Iris pigment epithelial cell (primary cell): ENCODE data around the gene GAMT.

ENCODE experiments used
- DNase-seq: peaks from one replicate; pipeline ENCODE4 v3.0.0-alpha.2; 2011; ENCODE audit warnings: low read depth

Gene GAMT

DNA sequence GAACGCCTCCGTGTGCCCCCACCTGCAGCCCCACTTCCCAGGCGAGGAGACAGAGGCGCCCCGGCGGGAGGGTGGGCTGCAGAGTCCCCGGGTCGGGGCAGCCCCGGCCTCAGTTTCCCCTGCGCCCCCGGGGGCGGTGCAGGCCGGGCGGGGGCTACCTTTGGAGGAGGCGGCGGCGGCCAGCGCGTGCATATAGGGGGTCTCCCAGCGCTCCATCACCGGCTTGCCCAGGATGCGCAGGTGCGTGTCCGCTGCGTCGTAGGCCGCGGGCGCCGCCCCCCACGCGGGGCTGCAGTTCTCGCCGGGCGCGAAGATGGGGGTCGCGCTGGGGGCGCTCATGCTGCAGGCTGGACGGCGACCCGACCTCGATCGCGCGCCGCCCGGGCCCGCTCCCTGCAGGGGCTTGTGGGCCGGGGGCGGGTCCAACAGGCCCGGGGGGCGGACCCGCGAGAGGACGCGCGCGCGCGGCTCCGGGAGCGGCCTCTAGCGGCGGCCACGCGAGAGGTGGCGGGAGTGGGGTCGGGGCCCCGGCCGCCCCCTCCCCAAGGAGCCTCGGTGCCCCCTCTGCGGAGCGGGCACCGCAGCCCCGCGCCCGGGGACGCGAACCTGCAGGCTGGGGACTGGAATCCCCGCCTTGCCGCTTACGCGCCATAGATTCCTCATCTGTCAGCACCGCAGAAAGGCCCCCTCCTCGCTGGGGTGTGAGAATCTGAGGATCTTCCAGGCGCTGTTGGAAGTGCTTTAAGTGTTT lies at the start of gene GAMT:
TSS of gene GAMT (minus strand) at position 405 of the 751 bp plus-strand sequence. CDS start at position 339, 66 bp downstream.
- DNase-seq, result no peak

DNA sequence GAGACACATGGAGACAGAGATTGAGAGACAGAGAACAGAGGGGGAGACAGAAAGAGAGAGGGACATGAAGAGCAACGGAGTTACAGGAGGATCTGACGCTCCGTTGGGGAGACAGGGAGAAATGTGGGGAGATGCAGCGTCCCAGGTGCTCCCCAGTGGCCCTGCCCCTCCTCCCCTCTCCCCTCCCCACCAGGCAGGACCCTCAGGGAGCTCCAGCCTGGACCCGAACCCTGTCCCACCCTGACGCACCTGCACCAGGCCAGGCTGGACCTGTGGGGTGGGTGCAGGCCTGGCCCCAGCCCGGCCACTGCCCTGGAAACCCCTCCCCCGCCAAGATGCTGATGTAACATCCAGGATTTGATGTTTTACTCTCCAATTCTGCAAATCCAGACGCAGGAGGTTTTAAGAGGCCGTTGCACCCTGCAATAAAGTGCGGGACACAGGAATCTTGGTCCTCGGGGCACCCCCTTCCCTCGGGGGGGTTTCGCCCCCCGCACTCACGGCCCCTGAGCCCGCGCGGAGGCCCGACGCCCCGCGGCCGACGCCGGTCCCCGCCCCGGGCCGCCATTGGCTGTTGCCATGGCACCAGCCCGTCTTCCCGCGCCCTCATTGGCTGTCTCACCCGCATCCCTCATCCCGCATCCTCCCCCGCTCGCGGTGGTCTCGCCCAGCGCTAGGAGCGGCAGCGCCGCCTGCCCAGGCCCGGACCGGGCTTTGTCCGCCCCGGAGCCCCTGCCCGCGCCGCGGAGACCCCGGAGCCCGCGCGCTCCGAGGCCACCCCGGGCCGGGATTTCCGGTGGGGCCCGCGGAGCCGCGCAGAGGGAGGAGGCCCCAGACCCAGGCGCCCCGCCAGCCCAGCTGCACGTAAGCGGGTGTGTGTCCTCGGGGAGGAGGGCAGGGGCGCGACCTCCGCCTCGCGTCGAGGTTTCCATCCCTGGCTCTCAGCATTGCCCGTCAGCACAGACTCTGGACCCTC lies 48.4 kb upstream of the GAMT start, which contains the start of gene APC2:
TSS of gene APC2 (plus strand) at position 655 of the 976 bp plus-strand sequence. CDS start 2,881 bp downstream, outside the sequence.
- peak; percentile 30 for DNase-seq

DNA sequence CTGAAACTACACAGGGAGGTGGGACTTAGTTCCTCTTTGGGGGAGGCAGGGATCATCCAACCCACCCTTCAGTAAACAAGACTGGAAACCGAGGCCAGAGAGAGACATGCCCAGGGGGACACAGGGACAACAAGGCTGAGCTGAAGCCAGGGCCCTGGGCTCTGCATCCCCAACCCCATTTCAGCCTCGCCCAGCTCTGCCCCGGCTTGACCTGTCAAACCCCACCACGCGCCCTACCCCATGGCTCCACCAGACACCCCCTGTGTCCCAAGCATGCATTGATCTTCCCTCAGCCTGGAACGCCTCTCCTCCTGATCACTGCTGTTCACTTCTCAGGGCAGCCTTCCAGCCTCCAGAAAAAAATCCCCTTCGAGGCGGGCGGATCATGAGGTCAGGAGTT lies 46.6 kb upstream of the GAMT start:
- DNase-seq, result no peak

DNA sequence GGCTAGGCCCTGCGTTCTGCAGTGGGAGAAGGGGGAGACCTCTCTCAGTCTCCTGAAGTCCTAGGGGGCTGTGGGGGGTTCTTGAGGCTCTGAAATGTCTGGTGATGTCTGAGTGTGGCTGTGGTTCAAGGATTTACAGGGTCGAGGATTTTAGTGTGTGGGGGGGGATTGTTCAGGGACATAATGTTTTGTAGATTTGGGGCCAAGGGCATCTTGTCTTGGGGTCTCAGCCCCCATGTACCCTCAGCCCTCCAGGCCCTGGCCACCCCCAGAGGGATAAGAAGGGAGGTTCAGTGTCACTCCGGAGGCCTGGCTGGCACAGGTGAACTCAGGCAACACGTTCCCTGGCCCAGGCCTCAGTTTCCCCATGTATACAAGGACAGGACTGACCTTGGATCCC lies 46.2 kb upstream of the GAMT start:
- DNase-seq, result no peak

DNA sequence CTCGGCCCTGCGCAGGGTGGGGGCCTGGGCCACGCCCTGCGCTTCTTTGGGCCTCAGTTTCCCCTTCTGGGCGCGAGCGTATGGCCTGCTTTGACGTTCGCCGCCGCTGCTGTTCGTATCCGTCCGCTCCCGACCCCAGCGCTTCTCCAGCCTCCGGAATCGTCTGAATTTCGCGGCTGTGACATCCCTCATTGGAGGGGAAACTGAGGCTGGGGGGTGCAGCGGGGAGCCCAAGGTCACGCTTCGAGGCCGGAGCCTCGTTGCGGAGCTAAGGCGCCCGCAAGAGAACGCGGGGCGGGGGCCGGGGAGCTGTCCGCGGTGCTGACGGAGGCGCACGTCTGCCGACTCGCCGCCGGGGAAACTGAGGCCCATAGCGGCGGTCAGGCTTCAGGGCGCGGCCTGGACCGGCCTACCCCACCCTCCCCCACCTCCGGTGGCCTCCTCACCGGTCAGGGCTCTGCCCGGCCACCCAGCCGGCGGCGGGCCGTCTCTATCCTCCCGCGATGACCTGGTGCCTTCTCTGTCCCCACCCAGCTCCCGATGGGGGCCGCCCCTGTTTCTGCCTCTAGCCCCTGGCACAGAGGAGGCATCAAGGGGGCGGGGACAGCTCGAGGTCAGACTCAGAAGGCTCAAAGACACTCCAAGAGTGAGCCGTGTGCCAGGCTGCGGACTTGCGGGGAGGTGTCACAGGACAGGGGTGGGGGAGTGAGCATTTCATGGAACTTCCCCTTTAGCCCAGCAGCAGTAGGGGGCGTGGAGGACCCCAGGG lies 45.6 kb upstream of the GAMT start:
- no peak for DNase-seq

DNA sequence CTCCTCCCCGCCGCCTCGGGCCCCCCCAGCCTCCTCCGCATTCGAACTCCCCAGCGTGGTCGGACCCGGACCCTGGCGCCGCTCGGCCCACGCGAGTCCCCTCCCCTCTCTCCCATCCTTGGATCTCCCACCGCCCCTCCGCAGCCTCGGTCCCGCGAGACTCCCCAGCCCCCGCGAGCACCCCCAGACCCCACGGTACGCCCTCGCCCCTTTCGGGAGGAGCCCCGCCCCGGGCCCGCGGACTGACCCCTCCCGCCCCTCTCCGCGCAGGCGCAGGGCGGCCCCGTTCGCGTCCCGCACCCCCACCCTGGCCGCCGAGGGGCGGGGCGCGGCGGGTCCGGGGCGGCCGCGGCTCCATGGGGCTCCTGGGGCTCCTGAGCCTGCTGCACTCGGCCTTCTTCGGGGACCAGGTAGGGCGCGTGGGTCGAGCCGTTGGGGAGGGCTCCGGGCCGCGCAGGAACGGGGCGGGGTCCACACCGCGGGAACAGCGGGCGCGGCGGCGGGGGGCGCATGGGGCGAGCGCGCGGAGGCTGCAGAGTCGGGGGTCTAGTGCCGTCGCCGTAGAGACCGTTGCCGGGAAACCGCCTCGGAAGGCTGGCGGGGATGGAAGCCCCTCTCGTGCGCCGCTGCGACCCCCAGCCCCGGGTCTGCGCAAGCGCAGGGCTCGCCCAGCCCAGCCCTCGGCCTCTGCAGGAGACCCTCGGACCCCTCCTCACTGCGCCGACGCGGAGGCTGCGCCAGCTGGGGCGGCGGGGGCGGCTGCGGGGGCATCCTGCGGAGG lies 44.8 kb upstream of the GAMT start:
- no peak for DNase-seq

DNA sequence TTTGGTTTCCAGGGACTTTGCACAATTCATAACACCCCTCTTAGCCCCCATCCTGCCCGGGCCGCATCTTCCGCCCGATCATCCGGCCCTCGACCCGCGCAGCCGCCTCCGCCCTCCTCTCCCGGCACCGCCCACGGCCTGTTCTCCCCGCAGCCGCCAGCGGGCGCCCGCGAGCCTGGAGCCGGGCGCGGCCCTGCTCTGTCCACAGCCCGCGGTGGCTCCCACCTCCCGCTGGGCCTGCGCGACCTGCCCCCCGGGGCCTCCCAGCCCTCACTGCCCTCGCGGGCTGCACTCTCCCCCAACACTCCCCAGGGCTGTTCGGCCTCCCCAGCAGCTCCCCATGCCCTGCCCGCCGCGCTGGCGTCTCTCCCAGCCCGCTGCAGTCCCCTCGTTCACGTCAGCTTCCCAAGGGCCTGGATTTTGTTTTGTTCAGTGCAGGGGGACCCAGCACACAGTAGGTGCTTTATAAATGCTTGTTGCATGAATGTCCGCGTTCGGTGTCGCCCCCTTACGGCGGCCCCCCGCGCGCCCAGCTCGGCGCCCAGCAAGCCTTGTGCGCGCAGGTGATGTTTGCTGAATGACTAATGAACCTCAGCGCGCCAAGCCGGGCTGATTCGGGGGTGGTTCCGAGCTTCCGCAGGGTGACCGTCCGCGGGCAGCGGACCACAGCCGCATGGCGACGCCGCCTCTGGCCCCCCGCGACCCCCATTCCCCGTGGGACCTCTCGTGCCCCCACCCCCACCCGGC lies 44.0 kb upstream of the GAMT start:
- DNase-seq, result peak; percentile 40

DNA sequence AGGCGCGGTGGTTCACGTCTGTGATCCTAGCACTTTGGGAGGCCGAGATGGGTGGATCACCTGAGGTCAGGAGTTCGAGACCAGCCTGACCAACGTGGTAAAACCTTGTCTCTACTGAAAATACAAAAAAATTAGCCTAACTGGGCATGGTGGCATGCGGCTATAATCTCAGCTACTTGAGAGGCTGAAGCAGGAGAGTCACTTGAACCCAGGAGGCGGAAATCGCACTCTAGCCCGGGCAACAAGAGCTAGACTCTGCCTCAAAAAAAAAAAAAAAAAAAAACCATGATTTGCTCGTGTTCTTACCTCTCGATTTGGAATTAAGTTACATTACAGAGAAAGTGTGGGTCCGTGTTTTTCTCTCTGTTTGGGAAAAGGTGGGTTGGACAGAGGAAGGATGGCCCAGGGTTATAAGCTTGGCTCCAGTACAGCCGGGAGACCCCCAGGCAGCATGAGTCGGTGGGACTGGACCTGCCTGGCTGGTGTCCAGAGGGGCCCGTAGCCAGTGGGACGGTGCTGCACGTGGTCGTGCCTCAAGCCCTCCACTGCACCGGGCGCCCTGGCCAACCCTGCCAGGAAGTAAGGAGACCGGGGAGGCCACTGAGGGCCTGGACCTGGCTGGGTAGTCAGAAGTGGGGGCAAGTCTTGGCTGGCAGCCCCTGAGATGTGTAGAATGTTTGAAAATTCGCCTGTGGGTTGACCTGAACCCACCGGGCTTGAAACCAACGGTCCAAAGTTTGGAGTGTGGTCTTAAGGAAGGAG lies 40.5 kb upstream of the GAMT start:
- DNase-seq, result no peak

DNA sequence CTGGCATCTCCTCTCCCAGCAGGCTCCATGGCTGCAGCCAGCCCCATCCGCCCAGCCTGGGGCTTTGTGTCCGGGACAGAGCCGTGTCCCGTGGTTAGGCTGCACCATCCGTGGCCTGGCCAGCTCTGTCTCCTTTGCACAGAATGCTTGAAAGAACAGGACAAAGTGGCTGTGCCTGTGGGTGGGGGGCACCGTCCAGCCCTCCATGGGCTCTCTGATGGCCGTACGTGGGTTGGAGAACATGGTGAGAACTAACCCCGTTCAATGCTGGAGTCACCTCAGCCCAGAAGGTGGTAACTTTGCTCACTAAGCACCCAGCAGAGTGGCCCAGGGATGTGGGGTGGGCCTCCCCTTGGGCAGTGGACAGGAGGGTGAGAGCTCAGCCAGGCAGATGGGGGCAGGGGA lies 39.7 kb upstream of the GAMT start:
- no peak for DNase-seq

DNA sequence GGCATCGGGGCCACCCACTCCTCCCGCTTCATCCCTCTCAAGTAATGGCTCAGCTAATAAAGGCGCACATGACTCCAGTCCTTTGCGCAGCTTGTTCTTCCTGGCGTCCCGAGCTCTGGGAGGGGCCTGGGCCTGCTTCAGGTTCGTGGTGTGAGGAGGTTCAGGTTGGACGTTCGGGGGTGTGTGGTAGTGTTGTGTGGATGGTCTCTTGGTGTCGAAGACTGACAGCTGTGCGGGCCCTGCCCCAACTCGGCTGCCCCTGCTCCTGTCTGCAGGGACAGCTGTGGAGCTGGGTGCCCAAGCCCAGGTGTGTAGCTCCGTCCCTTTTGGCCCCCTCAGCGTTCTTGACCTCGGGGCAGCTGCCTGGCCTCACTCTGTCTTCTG lies 39.1 kb upstream of the GAMT start:
- DNase-seq, result no peak

DNA sequence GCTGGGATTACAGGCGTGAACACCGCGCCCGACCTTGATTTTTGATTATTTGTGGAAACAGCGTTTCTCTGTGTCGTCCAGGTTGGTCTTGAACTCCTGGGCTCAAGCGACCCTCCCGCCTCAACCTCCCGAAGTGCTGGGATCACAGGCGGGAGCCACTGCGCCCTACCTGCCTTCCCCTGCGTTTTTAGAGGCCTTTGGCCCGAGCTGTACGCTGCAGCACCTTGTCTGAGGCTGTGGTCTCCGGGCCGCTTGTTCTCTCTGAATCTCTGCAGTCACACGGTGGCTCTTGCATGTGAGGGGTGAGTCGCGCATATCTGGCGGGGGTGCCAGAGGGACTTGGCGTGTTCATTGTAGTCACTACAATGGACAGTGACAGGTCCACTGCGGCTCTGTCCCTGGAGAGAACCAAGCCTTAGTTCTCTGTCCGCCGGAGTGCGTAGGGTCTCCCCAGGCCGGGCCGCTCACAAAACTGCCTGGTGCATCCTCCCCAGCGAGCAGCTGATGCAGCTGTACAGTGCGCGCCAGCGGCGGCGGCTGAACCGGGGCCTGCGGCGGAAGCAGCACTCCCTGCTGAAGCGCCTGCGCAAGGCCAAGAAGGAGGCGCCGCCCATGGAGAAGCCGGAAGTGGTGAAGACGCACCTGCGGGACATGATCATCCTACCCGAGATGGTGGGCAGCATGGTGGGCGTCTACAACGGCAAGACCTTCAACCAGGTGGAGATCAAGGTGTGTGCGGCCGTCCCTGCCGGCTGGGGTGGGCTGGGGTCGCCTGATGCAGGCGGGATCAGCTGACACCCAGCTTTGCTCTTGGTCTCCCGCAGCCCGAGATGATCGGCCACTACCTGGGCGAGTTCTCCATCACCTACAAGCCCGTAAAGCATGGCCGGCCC lies 38.4 kb upstream of the GAMT start:
- peak; percentile 30 for DNase-seq

DNA sequence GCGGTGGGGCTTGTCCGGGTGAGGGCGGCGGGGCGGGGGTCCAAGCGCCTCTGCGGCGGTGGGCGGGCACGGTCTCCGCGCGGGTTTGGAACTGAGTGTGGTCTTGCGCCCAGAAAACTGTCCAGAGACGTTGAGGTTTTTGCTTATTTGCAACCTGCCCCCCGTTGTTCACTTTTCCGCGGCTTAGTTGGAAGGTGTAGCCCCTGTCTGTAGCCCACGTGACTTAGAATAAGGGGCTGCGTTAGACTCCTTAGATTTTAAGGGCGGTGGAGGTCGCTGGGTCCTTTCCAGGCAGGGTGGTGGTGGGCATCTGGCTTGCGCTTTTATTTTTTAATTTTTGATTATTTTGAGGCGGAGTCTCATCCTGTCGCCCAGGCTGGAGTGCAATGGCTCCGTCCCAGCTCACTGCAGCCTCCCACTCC lies 37.6 kb upstream of the GAMT start:
- no peak for DNase-seq

DNA sequence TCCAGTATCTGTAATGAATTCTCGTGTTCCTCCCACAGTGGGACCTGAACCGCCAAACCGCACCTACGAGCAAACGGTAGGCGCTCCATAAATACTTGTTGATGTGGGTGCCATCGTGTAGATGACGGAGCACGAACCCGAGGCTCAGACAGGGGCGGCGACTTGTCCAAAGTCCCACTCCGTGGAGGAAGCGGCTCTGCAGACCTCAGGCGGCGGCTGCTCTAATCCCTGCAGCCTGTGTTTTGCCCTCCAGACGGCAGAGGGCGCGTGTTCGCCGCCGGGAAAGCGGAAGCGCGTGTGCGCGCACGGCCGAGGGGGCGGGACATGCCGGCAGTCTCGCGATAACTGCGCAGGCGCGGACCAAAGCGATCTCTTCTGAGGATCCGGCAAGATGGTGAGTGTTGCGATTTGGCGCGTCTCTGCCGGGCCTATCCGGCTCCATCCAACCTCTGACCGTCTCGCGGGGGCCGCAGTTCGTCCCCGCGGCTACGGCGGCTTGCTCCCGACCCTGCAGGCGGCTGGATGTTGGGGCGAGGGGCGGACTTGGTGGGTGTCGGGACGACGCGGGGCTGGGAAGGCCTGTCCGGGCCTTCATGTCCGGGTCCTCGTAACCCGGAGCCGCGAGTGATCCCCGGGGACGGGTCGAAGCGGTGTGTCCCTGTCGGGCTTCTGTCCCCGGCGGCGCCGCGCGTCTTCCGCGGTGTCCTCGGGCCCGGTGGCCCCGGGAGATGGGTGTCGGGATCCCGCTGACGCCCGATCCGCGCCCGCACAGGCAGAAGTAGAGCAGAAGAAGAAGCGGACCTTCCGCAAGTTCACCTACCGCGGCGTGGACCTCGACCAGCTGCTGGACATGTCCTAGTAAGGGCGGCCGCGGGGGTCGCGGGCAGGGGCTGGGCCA lies 36.9 kb upstream of the GAMT start, which contains the start of gene RPS15:
TSS of gene RPS15 (plus strand) at position 362 of the 898 bp plus-strand sequence. CDS start at position 392, 30 bp downstream.
- DNase-seq, result peak; percentile 93

DNA sequence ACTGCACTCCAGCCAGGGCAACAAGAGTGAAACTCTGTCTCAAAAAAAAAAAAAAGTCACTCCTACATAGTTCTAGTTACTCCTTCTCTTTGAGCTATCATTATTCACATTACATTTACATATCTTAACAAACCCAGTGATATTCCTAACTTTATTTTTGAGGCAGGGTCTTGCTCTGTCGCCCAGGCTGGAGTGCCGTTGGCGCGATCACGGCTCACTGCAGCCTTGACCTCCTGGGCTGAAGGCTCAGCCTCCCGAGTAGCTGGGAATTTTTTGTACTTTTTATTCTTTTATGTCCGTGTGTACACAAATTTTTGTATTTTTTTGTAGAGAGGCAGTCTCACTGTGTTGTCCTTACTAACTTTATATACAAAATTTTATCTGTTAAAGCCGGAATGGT lies 36.3 kb upstream of the GAMT start:
- DNase-seq, result no peak

DNA sequence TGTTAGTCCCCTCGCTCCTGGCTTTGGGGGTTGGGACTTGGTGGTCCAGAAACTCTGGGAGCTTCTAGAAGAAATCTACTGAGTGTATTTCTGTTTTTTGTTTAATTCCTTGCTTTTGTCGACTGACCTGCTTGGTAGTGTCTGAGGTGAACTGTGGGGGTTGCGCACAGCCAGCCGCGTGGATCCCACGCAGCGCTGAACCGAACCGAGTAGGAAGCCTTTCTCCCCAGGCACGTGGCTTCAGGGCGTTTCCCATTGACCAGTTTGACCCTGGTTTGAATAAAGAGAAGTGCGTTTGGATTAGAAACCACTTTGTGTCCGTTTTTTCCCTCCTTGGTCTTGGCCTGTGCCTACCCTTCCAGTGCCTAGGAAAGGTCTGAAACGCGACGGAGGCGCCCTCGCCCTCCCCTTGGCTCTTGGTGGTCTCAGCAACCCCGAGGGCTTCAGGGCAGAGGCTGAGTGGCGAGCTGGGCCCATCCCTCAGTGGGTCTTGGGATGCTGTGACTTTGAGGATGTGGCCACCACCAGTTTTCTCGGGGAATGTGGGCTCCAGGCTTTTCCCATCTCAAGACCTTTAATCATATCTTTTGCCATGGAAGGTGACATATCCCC lies 34.1 kb upstream of the GAMT start:
- DNase-seq, result no peak

DNA sequence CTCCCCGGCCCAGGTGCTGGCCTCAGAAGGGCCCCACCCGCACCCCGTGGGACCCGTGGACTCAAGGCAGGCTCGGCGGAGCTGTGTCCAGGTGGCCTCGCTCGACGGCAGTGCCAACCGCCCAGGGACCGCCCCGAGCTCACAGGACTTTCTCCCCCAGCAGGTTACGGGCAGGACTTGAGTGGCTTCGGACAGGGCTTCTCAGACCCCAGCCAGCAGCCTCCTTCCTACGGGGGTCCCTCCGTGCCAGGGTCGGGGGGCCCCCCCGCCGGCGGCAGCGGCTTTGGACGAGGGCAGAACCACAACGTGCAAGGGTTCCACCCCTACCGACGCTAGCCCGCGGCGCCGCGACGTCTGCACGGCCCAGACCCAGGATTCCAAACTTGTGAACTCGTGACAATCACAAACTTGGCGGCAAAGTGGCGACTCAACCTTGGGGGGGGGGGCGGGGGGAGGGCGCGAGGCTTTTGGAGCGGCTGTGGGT lies 33.3 kb upstream of the GAMT start:
- no peak for DNase-seq

DNA sequence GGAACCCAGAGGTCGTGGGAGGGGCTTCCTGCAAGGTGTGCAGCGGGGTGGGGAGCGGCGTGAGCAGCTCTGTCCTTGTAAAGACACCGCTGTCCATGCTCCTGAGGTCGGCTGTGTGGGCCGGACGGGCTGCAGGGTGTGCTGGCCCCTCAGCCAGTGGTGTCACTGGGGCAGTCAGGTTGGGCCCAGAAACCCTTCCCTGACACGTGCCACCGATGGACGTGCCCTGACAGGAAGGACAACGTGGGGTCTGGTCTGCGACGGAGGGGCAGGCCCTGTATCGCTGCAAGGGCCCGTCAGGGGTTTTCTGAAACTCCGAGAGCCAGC lies 32.7 kb upstream of the GAMT start:
- no peak for DNase-seq
